Measurements from ENCODE around the gene PKN2.

Gene PKN2

DNA sequence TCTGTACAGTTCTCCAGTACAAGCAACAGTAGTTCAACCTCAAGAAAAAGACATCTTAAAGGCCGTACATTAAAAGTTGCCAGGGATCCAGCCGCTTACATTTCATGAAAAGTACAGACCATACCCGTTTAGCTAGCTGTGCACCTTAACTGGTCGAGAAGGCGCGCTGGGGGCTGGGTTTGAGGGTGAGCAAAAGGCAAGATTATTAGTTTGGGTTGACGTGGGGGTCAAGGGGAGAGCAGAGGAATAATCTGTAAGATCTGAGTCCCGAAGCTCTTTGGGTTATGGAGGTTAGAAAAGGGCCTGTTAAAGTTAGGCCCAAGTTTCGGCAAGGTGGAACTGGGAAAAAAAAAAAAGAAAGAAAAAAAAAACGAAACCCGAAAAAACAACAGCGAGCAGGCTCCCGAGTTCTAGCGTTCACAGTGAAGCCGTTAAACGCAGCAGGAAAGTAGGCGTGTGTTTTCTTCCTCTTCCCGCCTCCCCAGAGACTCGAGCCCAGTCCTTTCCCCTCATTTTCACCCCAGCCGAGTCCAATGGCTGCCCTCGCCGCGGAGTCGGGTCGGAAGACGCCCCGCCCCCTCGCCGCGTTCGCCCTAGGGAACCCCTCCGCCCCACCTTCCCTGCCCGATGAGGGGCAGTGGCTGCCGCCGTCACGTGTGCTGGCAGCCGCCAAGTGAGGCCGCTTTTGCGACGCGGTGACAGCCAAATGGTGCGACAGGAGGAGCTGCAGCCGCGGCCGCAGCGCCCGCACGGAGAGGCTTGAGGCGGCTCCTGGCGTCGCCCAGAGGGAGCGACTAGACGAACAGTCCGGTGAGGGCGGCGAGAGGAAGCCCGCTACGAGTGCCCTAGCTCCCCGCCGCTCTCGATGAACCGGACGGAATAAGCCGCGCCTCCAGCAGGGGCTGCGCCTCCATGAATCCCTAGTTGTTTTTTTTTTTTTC, at the start of gene PKN2:
TSS of gene PKN2 (plus strand) at position 733 of the 941 bp plus-strand sequence. CDS start 308 bp downstream, outside the sequence.
- peak; percentile 98 for DNase-seq

DNA sequence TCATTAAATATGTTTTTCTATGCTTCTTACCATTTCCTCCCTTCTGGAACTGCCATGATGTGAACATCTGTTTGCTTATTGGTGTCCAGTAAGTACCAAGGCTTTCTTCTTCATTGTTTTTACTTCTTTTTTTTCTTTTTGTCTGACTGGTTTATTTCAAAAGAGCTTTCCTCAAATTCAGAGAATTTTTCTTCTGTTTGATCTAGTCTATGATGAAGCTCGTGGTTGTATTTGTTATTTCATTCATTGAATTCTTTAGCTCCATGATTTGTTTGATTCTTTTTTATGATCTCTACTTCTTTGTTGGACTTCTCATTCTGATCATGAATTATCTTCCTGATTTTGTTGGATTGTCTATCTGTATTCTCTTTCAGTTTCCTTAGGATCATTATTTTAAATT, 49.5 kb upstream of the PKN2 start:
- DNase-seq = no peak

DNA sequence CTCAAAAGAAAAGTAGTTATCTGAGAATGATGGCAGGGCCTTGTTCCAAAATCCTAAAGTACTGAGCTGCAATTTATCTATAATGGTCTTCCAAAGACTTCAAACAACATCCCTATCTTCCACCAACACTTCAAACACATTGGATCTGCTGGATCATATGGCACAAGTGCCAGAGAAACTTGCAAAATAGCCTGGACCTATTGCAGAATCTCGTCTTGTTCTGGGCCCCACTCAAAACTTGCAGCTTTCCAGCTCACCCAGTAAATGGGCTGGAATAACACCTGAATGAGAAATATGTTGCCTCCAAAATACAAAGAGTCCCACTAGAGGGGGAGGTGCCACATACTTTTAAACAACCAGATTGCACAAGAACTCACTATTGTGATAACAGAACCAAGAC, 44.0 kb upstream of the PKN2 start:
- no peak for DNase-seq

DNA sequence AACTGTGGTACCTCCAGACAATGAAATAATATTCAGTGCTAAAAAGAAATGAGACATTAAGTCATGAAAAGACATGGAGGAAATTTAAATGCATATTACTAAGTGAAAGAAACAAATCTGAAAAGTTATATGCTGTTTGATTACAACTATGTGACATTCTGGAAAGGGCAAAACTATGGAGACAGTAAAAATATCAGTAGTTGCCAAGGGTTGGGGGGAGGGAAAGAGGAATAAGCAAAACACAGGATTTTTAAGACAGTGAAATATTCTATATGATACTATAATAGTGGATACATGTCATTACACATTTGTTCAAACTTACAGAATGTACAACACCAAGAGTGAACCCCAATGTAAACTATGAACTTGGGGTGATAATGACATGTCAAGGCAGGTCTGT, 38.2 kb upstream of the PKN2 start:
- no peak for DNase-seq

DNA sequence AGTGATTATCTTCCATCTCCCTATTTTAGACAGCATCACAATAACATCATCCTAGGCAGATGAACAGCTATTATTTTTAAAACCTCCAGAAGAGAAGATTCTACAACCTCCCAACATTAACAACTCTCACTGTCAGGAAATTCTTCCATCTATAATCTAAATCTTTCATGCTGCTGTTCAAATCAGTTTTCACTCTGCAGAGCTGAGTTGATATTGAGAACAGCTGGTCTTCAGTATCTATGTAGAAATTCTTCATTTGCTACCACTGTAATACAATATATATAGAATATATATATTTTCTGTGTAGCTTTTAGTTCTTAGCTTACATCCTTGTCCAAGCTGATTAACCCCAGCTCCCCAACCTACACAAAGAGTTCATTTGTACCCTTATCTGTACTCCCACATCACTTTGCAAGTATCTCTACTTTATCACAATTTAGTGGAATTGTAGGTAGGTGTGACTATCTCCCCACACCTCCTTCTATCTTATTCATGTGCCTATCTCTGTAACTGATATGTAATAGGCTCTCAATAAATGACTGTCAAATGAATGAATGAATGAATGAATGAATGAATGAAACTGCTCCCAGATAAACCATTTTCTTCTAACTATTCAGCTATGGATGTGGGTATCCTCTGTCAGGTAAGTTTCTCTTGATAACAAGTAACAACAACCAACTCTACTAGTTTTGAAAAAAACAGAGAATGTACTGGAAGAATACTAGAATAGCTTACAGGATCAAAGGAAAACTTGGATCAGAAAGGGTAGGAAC, 37.4 kb upstream of the PKN2 start:
- no peak for DNase-seq

DNA sequence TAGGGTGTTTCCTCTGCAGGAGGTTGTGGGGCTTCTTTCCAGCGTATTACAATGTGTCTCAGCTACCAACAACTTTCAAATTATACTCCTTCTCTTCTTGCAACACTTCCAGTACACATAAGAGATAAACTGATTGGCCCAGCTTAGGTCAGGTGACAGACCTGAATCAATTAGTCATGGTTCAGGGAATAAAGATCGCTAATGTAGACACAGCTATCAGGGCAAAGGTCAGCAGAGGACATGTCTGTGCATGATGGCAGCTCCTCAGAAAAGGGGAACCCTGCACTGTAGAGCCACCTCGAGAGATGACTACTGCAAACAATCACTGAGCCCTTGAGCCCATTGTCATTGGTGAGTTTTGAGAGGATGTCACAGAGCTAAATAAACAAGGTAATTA, 36.8 kb upstream of the PKN2 start:
- DNase-seq = peak; percentile 0

DNA sequence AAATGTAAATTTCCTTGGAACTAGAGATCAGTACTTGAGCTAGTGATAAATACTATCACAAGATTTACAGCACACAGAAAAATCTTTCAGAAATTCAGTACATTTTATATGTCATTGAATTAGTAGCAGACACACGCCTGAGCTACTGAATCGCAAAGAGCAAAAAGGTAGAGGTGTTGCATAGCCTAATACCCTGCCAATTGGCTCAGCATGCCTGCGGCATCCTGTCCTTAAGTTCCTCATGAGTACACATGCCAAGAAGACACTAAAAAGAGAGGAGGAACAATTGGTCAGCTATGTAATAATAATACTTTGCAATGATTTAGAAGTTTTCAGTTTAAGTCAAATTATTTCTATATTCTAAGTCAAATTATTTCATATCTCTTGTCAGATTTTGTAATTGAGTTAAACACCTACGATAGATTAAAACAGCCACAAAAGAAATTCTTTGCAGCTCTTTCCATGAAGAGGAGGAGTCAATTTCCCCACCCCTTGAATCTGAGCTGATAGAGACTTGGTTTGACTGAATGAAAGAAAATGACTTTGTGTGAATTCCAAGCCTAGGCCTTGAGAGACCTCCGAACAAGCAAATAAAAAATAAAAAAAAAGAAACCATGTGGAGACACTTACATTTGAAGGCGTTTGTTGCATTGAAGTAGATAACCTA, 36.2 kb upstream of the PKN2 start:
- no peak for DNase-seq

DNA sequence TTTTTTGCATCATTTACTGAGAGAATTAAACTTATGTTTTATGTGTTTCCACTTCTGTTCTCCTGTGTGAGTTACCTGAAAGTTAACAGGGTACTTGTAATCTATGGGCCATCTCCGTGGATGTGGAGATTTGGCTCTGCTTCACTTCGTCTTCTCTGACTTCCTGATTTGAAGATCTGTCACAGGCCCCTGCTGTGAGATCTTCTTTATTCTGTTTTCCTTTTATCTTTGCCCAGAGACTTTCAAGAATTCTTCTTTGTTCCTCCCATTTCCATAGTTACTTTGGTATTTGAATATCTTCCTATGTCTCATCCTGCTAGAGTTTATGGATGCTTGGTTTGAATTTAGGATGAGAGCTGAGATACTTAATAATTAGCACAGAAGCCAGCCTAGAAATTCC, 35.4 kb upstream of the PKN2 start:
- DNase-seq = no peak

DNA sequence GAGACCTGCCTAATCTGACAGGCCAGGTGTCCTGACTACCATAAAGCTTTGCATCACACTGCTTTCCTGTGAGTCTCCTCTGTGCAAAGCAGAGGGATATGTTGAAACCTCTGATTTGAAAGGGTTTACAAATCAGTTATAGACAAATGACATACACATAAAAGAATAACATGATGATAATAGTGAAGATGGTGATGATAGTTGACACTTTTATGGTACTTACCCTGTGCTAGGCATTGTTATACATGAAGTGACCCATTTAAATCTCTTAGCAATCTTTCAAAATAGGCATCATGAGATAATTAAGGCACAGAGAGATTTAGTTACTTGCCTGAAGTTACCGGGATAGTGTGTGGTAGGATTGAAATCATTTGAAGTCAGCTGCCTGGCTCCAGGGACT, 34.1 kb upstream of the PKN2 start:
- no peak for DNase-seq

DNA sequence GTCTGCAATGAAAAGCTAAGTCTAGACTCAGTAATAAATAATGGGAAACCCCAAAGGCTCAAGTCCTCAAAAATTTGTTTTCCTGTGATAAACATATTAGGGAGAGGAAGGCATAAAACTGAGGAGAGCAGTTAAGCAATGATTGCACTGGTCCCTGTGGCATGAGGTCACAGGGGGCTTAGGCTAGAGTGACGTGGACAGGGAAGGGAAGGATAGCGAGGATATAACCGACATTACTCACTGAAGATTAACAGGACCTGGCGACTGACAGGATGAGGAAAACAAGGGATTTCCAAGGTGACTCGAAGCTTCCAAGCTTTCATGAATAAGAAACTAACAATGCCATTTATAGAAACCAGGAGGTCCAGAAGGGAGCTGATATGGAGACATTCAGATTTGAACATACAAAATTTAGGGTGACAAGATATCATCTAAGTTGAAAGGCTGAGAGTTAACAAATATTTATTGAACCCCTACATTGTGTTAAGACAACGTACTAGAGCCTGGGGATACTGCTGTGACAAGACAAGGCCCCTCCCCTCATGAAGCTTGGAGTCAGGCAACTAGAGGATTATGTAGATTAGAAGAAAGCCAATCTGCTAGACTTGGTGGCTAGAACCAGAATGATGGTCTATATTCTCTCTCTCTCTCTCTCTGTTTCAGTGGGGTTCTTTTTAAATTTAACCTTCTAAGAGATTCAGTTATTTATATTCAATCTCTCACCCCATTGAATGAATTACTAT, 33.2 kb upstream of the PKN2 start:
- DNase-seq = no peak

DNA sequence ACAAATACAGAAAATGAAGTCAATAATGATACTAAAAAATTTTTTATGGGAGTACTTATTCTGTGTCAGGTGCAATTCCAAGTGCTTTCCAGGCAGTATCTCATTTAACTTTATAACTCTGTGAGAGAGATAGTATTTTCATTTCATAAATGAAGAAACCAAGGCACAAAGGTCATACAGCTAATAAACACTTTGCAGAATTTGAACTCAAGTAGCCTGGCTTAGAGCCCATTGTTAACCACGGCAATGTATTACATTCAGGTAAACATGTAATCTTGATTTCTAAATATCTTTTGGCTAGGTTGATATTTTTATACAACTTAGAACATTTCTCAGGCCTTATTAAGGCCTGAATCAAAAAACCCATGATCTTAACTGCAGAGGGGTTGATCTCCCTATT, 28.9 kb upstream of the PKN2 start:
- no peak for DNase-seq

DNA sequence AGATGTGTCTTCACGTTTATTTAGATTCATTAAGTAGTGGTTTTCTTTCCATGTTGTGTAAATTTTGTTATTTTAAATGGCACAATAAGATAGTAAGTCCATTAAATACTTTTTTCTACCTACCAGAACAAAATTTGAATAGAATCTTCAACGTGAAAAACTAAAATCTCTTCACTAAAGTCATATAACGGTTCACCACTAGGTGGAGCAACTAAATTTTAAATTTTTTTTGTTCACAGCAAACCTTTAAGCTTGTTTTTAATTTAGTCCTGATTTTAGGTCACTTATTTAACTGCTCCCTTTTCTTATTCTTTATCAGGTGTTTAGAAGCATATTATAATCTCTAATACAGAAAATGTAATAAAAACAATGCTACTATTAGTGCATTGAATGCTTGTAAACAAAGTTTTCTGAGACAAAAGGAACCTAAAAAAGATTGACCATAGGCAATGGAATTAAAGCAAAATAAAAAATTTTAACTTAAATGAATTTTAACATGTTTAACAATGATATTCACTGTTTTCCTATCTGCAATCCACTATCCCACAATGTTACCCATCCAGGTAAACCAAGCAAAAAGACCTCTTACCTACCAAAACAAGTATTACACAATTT, 28.3 kb upstream of the PKN2 start:
- DNase-seq = peak; percentile 1

DNA sequence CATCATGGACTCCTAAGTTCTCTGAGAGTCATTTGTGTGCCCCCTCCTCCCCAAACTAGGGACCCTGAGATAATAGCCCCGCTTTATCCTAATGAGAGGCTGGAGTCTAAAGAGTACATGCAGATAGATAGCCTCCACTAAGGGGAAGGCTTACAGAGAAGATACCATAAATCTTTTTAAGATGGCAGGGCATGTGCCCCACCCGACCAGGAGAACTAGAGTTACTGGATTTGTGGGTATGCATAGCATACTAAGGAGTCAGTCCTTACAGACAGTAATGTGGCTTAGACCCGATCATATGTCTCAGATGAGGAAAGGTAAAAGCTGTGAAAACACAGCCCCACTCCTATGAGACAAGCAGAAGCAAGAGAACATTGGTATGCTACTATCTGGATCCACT, 25.7 kb upstream of the PKN2 start:
- DNase-seq = no peak

DNA sequence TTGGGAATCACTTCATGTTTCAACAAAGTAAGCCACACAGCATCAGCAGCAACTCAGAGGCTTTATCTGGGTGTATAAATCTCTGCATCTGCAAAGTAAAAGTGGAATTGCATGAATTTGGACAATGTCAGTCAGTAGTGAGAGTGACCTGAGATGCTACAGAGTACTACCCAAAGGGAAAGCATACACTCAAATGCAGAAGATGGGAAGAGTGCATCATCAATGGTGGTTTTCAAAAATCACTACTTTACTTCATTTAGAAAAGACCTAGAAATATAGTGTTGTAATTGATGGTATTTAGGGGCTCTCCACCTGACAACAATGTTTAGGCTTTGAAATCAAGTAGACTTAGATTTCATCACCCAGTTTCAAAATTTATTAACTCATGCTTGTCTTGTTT, 24.5 kb upstream of the PKN2 start:
- DNase-seq = no peak

DNA sequence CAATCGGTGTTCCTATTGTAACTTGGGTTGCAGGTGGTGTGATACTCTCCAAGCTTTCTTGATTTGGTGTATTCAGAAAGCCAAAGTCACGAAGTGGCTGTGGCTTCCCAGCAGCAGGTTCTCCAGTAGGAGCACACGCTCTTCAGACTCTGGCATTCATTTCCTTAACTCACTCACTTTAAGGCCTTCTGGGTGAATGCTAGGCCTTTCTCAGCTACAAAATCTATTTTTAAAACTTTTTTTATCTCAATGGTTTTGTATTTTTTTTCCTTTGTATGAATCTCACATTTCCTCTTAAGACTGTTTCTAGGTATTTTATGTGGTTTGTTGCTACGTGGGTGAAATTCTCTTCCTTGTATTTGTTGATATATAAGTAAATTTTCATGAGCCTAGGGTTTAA, 22.9 kb upstream of the PKN2 start:
- DNase-seq = no peak

DNA sequence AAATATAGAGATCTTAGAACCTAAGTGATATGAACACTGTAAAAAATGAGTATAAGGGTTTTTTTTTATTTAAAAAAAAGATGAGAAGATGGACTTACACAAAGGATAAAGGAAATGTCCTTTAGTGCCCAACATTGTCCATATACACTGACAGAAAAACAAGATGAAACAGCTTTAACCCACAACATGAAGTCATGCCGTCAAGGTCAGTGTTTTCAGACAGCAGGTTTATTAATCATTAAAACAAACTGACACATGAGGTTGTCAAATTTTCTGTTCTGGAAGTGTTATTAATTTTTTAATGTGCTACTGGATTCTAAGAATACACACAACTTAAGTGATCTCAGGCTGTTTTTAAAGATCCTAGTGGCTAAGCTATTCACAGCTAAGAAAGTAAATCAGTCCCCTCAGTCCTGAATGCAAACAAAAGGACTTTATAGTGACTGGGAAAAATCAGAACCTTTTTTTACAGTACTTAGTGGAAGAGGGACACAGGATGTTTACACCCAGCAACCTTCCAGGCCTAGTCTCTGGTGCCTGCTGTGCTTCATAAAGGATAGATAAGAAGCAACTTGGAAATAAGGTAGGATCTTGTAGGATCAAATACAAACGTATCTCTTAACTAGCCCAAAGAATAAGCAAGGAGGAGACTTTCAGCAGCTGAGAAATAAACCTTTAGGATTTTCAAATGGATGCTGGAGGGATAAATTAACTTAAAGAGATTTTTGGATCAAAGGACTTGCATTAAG, 21.9 kb upstream of the PKN2 start:
- no peak for DNase-seq

DNA sequence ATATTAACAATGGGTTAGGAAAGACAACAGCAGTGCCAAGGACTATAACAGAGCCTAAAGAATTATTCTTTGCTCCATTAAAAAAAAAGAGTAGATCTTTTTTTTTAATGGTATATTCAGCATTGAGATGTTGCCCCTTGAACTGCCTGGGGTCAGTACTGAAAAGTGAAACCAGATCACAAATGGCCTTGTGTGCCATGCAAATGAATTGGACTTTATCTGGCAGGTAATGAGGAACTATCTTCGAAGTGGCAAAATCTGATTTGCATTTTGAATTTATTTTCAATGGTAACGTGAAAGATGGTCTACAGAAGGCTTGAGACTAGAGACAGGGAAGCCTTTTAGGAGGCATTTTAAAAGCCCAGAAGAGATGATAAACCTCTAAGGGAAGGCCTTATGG, 21.4 kb upstream of the PKN2 start:
- DNase-seq = no peak

DNA sequence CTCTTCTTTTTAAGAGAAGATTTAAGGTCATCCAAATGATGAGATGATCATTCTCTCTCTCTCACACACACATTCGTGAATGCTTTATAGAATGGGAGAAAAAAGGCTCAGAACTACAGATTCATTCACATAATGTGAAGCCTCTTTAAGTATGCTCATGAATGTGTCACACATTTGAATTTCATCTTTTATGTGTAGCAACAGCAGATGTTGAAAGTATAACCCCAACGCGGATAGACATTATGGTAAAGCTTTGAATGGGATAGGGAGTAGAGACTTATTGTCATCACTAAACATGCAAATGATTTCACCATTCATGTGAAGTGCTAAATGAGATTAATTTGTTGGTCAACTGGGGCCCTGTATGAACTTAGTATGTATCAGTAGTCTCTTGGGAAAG, 15.7 kb upstream of the PKN2 start:
- DNase-seq = no peak

DNA sequence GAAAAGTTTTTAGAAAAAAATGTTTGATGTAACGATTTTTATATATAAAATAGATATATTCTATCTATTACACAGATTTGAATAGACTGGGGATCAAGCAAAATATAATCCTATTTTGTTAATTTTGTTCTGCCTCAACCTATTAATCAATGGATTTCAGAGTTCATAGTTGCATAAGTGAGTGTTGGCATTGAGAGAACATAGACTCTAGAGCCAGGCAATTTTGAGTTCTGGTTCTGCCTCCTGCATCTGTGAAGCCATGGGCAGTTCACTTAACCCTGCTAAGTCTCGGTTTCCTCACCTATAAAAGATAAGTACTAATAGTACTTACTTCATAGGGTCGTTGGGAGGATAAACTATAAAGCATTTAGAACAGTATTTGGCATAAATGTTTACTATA, 13.6 kb upstream of the PKN2 start:
- no peak for DNase-seq

DNA sequence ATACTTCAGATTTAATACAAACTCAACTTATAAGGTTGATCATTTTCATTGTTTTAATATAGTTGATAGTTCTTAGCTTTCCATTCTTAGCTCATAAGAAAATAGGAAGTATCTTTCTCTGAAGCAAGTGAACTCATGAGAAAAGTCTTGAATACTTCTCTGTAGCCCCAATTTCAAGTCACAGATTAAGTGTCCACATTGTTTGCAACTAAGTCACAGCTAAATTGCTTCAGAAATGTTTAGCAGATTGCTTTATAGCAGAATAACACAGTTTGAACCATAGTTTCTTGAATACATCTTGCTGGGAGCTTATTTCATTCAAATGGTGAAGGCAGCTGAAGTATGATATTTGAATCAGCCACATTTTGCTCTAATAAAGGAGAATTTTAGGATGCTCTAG, 10.6 kb upstream of the PKN2 start:
- DNase-seq = no peak

DNA sequence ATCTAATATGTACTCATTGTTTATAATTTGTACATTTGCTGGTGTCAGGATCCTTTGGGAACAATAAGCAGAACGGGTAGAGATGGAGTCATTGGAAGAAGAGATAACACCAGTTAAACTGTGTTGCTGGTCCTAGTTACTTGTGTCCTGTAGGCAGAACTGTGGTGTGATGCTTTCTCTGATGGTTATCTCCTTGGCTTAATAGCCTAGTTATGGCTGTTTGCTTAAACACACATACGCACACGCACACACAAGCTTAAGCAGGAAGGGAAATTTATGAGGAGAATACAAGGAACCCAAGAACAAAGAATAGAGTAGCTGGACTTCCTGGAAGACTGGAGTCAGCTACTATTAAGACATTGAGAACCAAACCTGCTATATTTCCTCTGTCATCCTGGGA, 5.7 kb upstream of the PKN2 start:
- no peak for DNase-seq

DNA sequence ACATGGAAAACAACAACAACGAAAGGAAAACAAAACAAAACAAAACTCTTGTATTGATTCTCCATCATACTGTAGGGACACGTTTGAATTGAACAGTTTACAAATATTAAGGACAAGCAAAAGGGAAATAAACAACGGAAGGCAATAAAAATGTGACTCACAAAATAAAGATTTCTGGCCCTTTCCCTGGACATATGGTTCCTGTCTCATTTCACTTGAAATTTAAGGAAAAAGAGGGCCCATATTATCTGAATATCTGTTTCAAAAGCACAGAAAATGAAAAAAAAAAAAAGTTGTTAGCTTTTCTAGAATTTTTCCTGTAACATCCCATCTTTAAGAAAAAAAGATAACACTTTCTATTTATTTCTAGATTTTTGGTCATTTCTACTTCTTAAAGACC, 3.6 kb upstream of the PKN2 start:
- DNase-seq = no peak
